ENCODE results near the gene NUB1.

Gene NUB1

DNA sequence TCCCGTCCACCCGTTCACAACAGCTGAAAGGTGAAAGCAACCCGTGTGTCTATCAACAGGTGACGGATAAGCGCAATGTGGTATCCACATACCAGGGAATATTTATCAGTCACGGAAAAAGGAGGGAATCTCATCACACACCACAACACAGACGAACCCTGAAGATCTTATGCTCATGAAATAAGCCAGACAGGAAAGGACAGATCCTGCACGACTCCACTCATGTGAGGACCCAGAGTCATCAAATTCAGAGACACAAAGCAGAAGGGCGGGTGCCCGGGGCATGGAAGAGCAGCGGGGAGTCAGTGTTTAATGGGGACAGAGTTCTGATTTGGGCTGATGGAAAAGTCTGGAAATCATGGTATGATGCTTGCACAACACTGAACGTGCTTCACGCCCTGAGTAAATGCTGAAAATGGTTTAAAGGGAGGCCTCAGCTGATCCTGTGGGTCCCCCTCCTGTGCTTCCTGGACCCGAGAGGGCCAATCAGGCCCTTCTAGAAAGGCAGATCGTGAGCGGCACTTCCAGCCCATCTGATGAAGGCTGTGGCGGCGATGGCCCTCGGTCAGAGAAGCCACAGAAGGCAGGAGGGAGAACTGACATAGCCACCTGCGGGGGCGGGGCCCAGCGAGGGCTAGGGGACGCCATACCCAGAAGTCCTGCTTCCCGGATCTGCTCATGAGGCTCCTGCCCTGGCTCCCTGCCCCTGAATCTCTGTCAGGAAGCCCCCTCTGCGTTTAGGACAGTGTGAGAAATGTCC is 49.2 kb downstream of the NUB1 start:
- DNase-seq, result no peak

DNA sequence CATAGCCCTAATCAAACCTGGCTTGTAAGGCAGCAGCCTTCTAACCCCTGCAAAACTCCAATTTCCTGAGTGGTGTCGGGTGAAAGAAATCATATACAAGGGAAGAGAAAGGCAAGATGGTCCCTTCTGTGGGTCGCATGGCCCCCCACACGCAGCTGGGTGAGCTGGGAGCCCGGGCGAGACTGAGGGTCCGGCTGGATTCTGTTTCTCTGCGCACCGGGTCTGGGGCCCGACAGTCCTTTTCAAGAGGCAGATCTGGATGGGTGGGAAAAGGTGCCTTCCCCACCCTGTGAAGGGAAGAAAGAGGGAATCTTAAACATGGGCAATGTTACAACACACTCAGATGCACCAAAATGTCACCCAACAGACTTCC is 49.7 kb downstream of the NUB1 start:
- no peak for DNase-seq

DNA sequence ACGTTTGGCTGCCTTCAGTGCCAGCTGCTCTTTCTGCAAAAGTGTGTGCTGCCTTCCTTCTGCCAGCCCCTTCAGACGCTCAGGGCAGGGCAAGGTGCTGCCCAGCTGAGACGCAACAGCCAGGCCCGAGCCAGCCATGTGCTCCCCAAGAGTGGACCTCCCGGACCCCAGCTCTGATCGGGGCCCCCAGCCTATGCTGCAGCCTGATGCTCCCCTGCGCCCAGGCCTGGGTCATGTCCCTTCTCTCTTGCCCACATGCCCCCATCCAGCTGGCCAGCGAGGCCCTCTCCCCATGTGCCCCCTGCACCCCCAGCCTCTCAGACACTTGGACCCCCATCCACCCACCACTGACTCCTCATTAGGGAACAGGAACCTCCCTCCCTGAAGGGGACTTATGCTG is 50.4 kb downstream of the NUB1 start:
- DNase-seq, result no peak

DNA sequence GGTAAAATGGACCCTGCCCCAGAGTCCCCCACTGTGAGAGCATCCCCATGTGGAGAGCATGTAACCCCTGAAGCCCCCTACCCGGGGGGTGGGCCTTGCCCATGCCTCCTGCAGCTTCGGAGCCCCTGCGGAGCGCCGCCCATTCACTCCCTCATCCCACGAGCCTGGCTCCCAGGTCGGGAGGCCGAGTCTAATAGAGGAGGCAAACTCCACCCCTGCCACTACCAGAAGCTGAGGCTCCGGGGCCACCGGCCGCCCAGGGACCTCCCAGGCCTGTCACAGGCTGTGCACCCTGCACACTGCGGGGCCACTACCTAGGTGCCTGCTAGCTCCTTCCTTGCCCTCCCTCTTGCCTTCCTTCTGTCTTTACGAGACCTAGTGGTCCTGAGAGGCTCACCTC is 50.8 kb downstream of the NUB1 start:
- DNase-seq, result no peak

DNA sequence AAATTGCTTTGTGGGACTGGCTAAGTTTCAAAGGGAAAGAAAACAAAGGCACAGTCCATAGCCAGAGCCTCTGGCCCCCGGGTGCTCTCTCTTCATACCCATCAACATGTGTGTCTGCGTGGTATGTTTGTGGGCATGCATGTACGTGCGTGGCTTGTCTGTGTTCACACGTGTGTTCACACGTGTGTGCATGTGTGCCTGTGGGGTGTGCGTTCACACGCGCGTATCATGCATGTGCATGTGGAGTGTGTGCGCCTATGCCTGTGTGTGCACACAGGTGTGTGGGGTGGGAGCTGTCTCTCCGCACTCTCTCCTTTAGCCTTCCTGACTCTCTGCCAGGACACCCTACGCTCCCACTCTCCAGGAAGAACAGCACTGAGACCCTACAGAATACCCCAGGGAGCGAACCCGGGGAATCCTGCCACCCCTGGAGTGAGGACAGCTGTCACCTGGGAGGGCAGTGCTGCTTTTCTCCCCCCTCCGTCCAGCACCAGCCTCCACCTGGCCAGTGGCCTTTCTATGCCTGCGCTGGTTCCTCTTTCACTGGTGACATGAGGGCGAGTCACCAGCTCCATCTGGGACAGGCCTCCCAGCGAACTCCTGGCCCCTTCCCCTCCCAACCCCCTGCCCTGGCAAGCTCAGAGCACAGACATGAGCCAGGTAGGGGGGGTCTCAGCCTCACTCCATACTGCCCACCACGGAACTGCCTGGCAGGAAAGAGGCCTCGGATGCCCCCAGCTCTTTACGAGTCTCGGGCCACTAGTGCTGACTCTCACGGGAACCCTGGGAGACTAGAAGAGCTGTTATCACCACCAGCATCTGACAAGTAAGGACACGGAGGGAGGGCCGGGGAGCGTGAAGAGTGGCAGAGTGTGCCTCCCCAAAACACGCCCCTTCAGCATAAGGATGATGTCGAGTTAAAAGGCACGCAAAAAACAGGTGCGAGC is 51.7 kb downstream of the NUB1 start:
- no peak for DNase-seq

DNA sequence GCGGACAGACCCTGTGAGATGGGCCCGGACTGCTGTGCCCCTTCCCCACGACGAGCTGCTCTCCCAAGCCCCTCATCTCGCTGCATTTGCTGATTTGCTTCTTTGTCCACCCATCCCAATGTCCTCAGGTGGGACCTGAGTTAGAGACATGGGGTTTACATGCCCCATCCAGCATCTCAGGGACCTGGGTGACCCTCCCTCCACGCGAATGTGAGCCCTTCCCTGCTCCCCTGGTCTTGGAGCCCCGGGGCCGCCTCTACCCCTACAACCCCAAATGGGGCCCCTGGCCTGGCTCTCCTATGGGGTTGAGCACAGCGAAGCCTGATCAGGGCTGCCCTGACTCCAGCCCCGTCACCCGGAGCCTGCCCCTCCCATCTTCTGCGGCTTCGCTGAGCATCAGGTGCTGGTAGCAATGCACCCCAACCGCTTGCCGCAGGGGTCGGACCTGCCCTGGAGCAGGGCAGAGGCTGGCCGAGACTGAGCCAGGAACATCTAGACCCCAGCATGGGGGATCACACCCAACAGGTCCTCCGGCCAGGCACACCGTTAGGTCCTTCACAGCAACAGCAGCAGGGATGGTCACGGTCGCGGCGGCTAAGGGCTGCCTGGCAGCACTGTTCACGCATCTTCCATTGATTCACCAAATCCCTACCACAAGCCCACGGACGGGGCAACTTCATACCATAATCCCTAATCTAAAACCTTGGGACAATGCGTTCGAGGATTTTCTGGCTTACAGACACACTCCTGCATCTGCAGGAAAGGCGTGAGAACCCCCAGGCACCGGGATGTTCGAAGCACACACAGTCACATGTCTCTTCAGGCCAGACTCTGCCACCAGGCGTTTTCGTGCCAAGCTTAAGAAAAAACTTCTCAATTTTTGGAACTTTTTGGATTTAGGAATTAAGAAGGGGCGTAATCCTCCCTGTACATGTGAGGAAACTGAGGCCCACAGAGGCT is 52.7 kb downstream of the NUB1 start:
- no peak for DNase-seq

DNA sequence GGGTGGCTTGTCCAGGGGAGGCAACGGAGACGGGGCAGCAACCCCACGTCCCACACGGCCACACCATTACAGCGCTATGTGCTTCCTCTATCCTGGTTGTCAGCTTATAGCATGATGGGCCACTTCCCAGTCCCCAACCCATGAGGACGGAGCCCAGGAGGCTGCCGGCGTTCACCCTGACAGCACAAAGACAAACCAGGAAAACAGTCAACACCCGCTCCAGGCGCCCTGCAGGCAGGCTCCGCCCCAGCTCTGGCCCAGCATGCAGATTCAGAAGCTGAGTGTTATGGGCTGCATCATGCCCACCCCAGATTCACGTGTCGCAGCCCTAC is 53.4 kb downstream of the NUB1 start:
- DNase-seq, result no peak

DNA sequence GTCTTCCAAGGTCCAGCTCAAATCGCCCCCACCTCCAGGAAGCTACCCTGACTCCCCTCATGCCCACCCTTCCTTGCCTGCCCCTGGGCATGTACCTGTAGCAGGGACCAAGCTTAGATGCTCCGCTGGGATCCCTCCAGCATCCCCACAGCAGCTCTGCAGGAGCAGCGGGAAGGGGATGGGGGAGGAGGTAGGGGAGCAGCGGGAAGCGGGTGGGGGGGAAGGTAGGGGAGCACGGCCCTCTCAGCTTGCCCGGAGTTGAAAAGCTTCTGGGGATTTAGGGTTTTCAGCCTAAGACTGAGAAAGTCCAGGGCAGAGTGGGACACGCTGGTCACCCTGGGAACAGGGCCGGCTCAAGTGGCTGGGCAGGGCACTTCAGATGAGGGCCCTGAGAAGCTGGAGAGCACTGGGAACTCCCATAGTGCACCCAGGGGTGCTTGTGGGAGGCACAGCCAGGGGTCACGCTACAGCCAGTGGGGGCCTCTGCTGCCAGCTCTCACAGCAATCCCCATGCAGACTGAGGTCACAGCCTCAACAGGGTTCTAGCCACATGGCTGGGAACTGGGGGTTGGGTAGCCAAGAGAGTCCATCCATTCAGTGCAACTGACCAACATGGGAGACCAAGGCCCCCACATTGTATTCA is 54.8 kb downstream of the NUB1 start:
- no peak for DNase-seq

DNA sequence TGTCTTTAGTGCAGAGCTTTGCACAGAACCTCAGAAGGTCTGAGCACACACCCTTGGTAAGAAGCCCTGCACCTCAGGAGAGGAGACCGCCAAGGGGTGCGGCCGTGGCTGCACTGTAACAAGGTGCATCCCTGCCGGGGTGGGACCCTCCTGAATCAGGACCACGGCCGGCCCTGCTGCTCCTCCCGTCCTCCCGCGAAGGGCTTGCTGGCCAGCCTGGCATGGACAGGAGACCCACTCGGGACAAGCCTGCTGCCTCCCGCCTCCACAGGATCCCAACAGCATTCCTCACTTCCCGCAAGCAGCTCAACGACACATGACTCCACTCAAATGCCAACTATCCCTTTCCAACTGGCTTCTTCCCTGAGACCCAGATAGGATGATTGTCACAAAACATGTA is 55.4 kb downstream of the NUB1 start:
- DNase-seq, result no peak

DNA sequence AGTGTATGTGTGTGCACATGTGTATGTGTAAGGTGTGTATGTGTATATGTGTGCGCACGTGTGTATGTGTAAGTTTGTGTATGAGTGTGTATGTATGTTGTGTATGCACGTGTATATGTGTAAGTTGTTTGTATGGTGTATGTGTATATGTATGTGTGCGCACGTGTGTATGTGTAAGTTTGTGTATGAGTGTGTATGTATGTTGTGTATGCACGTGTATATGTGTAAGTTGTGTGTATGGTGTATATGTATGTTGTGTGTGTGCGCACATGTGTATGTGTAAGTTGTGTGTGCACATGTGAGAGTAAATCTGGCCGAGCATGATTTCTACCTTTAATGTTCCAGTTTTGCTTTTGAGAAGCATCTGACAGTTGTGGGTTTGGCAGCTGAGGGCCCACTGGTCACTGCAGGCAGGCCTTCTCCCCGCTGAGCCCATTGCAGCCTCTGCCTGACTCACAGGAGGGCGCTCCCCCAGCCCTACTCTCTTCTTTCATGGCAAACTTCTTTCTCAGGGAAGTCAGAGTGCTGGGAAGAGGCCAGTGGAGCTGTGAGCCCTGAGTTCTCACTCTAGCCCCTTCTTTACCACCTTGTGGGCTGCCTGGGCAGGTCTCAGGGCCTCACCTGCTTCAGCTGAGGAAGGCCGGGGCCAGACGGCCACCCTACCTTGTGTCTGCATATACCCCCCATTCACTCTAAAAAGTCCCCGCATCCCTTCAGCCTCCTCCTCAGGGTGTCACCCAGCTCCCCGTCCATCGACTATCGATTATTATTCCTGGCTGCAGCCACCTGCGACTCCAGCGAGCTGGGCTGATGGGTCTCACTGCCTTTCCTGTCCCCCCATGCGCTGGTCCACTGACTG is 57.1 kb downstream of the NUB1 start:
- no peak for DNase-seq

DNA sequence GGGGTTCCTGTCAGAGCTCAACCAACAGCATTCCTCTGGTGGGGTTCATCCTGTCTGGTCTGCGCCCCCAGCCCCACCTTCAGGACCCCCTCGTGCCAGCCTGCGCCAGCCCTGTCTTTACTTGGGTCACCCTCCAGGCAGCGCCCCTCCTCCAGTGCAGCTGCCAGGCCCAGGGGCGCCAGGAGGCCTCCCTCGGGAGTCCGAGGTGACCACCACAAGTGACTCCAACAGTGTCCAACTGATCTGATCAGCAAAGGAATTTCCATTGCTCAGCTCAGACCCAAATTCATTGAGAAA is 57.6 kb downstream of the NUB1 start:
- no peak for DNase-seq

DNA sequence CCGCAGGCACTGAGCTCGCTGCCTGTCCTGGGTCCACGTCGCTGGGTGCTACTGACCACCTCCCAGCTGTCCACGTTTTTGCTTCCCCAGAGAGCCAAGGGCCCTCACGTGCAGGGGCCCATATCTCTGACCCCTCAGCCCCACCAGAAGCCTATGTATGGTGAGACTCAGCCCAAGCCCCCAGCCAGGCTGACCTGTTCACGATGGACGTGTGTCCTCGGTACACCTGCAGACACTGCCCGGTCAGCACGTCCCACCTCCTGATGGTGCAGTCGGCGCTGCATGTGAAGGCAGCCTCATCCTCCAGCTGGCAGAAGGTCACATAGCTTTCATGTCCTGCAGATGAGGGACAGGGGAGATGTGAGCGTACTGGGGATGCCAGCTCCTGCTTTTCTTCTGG is 58.3 kb downstream of the NUB1 start:
- no peak for DNase-seq

DNA sequence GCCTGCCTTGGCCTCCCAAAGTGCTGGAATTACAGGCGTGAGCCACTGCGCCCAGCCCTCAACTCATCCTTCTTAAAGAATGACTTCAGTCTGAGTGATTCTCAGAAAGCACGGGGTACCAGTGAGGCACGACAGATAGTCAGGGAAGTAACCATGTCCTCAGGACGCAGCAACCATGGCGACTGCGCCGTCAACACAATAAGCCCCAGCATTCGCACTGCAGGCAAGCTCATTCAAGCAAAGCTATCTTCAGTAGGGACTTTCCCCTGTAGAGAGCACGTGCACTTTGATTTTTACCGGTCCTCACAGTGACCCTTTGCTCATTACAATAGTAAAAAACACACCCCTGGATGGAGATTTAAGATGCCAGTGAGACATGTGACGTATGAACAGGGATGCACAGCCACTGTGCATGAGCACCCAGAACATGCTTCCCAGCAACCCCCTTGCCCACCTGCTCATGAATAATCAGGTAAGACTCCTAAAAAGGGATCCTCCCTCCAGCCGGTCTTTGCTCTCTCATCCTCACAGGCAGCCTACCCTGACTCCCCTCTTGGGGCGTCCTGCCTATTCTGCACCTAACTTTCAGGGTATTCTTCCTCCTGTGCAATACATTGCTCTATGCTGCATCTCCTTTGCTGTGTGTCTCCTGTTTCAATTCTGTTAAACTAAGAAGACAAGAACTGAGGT is 59.2 kb downstream of the NUB1 start:
- no peak for DNase-seq

DNA sequence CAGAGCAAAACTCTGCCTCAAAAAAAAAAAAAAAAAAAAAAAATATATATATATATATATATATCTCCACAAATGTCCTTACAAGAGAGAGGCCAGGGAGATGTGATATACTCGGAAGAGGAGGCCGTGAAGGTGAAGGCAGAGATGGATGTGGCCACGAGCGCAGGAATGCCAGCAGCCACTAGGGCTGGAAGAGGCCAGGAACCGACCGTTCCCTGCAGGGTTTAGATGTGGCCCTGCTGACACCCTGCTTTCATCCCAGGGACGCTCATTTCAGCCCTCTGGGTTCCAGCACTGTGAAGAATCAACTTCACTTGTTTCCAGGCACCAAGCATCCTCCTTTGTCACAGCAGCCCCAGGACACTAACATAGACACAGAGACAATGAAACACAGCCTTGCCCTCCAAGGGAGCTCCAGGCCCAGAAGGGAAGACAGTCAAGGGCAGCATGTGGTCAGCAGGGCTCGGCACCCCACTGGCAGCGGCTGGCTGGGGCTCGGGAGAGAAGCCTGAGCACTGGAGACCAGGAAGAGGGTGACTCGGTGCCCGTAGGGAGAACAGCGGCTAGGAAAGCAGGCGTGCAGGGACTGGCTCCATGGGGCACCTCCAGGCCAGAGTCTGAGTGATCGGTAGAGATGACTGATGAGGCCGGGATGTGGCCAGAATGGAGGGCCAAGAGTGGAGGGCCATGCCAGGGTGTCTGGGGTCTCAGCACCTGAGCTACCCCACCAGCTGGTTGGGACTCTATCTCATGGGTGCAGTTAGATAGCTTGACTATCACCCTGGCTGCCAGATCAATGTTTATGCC is 60.6 kb downstream of the NUB1 start:
- DNase-seq, result no peak

DNA sequence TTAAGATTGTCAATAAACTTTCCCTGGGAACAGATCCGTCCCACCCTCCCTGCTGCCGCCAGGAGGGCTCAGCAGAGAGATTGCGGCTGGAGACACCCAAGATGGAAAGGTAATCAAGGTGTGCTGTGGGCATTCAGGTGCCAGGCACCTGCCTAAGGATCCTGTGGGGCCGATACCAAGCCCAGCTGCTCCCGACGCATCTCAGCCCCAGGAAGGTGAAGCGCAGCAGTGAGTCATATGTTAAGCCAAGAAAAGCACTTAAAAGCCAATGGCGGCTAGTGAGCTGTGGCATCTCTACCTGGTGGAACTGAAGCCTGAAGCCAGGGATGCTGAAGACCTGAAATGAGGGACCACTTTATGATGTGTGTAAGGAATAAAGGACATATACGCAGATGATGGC is 62.2 kb downstream of the NUB1 start:
- no peak for DNase-seq

DNA sequence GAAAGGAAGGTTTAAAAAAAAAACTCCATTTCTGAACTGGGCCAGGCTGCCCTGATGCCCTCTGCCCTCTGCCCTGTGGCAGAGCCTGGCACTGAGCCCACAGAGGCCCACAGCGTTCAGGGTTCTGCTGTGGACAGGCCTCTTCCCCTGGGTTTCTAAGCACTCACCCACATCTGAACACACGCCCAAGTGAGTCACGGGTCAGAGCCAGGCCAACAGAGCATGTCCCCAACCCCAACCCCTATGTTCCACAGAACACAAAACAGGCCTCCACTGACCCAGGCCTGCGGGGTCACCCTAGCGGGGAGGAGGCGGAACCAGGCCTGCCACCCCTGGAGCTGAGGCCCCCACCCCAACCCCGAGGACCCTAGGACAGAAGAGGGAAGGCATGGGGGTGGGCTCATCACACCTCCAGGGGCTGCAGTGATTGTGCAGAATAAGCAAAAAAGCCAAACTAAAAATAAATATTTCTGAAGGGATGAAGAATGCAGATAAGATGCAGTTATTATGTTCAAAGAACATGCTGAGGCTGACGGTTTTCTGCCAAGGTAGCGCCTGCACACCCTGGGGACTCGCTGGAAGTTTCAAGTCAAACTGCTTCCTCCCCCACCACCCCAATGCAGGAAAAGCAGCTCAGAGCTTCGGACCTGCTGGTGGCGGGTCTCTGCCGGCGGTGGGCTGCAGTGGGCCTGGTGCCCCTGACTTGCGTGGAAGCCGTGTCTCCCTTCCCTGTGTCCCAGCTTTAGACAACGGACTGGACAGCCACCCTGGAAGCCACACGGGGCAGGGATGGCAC is 62.8 kb downstream of the NUB1 start:
- DNase-seq, result no peak

DNA sequence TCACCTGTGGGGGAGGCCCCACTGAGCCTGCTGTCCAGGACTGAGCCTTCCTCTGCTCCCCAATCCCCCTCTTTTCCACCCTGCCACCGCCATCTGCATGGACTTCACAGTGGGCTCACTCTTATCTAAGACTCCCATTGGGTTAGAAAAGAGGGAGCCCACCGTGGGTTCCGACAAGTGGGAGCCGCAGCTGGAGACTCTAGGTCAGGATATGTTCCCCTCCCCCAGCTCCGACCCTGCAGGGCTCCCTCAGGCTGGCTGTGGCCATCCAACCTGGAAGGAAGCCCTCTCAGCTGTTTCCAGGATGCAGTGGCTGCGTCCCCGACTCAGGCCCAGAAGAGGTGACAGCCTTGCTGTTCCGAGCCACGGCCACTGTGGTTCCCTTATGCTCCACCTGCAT is 63.4 kb downstream of the NUB1 start:
- DNase-seq, result no peak

DNA sequence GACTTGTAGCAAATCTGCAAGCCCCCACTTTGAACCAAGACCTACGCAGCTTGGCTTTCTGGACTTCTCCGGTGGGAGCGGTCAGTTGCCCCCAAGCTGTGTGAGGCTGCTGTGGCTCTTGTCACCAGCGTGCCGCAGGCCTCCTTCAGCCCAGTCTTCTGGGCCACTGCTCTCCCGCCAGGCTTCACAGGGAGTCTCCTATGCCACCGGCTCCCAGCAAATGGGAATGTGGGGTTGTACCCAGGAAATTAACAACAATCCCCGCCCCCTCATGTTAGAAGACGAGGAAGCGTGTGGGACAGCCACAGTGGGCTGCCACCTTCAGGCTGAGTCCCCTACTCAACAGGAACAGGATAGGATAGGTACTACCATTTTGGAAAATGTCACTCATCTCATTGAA is 64.0 kb downstream of the NUB1 start:
- no peak for DNase-seq

DNA sequence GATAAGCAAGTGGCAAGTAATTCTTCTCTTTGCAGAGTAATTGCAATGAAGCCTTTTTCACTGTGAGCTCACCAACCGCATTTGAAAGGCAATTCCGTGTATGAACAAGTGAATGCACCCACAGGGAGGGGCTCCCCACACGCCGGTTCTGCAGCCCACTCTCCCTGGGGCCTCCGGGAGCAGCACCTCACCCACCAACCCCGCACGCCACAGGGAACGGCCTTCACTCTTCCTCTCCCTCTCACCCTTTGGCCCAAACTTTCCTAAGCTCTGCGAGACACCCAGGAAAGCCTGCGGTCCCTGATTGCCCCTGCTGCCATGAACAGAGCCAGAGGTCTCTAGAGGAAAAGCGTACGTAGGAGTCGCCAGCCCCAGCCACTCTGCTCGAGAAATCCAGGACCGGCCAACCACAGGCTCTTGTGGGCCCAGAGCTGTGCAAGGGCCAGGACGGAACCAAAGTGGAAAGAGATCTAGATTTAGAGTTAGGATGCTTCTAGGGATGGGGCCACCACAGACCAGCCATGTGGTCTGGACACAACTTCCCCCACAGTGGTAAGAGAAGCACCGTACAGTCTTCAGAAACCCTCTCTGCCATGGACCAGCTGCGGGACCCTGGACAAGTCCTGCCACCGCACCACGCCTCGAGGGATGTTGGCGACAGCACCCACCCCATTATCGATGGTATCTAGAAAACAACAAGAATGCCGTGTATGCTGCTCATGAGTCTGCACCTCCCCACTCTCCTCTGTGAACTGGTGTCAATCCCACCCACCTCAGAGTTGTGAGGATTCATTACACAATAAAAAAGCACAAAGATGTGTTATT is 64.7 kb downstream of the NUB1 start:
- no peak for DNase-seq
